Large intestine (tissue), 12 donors: Measurements from ENCODE around the gene EPGN. TPM values are rescaled to one million over a fixed set of nuclear protein-coding genes. Genes with fewer than 3 reads are reported as not detected.

Experiments used
- DNase-seq, 2 donors: peaks; one replicate each; pipeline versions ENCODE4 v3.0.0 to v3.0.0-alpha.2; 2013
- H3K27ac ChIP-seq: one replicate; pipeline ENCODE4 v1.5.1; 2013; ENCODE audit warnings: low read length
- H3K27me3 ChIP-seq: 2 replicates; pipeline ENCODE4 v1.6.1; 2013; ENCODE audit warnings: low read length; ENCODE audit not compliant: control insufficient read depth, insufficient read depth
- H3K36me3 ChIP-seq: 2 replicates; pipeline ENCODE4 v1.6.1; 2013; ENCODE audit warnings: low read length; ENCODE audit not compliant: control insufficient read depth, insufficient read depth
- H3K4me1 ChIP-seq: one replicate; pipeline ENCODE4 v1.6.1; 2013; ENCODE audit warnings: low read length; ENCODE audit not compliant: control insufficient read depth, insufficient read depth
- H3K4me3 ChIP-seq: one replicate; pipeline ENCODE4 v1.5.1; 2013; ENCODE audit warnings: low read length
- H3K9me3 ChIP-seq: one replicate; pipeline ENCODE4 v1.6.1; 2013; ENCODE audit warnings: mild to moderate bottlenecking, low read depth, low read length, moderate library complexity; ENCODE audit not compliant: control insufficient read depth
- whole genome bisulfite sequencing: methylation state at CpG from one replicate; pipeline ENCODE4 v1.1.5; 2013; ENCODE audit warnings: low lambda C conversion rate; ENCODE audit not compliant: insufficient coverage; 5-methylcytosine and 5-hydroxymethylcytosine counted together
- long read RNA-seq, 11 donors: transcript quantifications; one replicate each; lab custom pipeline, GENCODE V29; 2026
- polyA plus RNA-seq: library from polyadenylated mRNA; unstranded; fragments of 120-200 nt; gene quantifications from one replicate; pipeline ENCODE4 v1.2.1, GENCODE V29; 2013

EPGN gene, protein sequence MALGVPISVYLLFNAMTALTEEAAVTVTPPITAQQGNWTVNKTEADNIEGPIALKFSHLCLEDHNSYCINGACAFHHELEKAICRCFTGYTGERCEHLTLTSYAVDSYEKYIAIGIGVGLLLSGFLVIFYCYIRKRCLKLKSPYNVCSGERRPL
- 0.12 TPM for polyA plus RNA-seq
- long read RNA-seq, donor 1 = 0 reads
- long read RNA-seq, donor 2 = 0 reads
- long read RNA-seq, donor 3 = 0 reads
- long read RNA-seq, donor 4 = 0 reads
- long read RNA-seq, donor 5 = 0 reads
- long read RNA-seq, donor 6 = 0 reads
- long read RNA-seq, donor 7 = 0 reads
- long read RNA-seq, donor 8 = 0 reads
- long read RNA-seq, donor 9 = 0 reads
- long read RNA-seq, donor 10 = 0 reads
- long read RNA-seq, donor 11 = 0 reads

- H3K4me3 ChIP-seq = no peak within 1 kb of the TSS
- H3K36me3 ChIP-seq = no peaks in the 10 kb centered on the region
- H3K9me3 ChIP-seq = no peaks in the 10 kb centered on the region
- H3K4me1 ChIP-seq = peaks cover 2% of the 10 kb centered on the region
- no CpG with 5 or more reads among the region's 5 CpGs for WGBS
- no peak for DNase-seq
- no peaks in the 10 kb centered on the region for H3K27me3 ChIP-seq
- no peak within 1 kb of the TSS for H3K27ac ChIP-seq
These were observed at the start of gene EPGN for GRCh38 chr4:74308215-74308614. TSS of gene EPGN (plus strand) at chr4:74308470. CDS start at chr4:74308534, 64 bp downstream.

- no CpG with 5 or more reads among the region's 1 CpG for WGBS
- Histone ChIP-seq H3K36me3 (no peaks in the 10 kb centered on the region), H3K4me1 (no peaks in the 10 kb centered on the region), H3K27me3 (no peaks in the 10 kb centered on the region), H3K4me3 (no peak overlapping the region), H3K9me3 (no peaks in the 10 kb centered on the region), H3K27ac (no peak overlapping the region)
- DNase-seq = no peak
These were observed 49.3 kb upstream of the EPGN start for GRCh38 chr4:74258963-74259362.

GRCh38 chr4:74260036-74260435 is 48.2 kb upstream of the EPGN start:
- Histone ChIP-seq H3K27ac (no peak overlapping the region), H3K36me3 (no peaks in the 10 kb centered on the region), H3K27me3 (no peaks in the 10 kb centered on the region), H3K4me3 (no peak overlapping the region), H3K4me1 (no peaks in the 10 kb centered on the region), H3K9me3 (no peaks in the 10 kb centered on the region)
- WGBS = no CpG with 5 or more reads among the region's 1 CpG
- no peak for DNase-seq

- DNase-seq = no peak
- Histone ChIP-seq H3K4me1 (no peaks in the 10 kb centered on the region), H3K27ac (no peak overlapping the region), H3K4me3 (no peak overlapping the region), H3K9me3 (no peaks in the 10 kb centered on the region), H3K36me3 (no peaks in the 10 kb centered on the region), H3K27me3 (no peaks in the 10 kb centered on the region)
These were observed 45.7 kb upstream of the EPGN start for GRCh38 chr4:74262522-74262921.

- no peaks in the 10 kb centered on the region for H3K27me3 ChIP-seq
- H3K4me3 ChIP-seq = no peak overlapping the region
- DNase-seq = no peak
- H3K27ac ChIP-seq = no peak overlapping the region
- H3K36me3 ChIP-seq = no peaks in the 10 kb centered on the region
- no peaks in the 10 kb centered on the region for H3K9me3 ChIP-seq
- no peaks in the 10 kb centered on the region for H3K4me1 ChIP-seq
These were observed 44.7 kb upstream of the EPGN start for GRCh38 chr4:74263551-74263950.

DNA sequence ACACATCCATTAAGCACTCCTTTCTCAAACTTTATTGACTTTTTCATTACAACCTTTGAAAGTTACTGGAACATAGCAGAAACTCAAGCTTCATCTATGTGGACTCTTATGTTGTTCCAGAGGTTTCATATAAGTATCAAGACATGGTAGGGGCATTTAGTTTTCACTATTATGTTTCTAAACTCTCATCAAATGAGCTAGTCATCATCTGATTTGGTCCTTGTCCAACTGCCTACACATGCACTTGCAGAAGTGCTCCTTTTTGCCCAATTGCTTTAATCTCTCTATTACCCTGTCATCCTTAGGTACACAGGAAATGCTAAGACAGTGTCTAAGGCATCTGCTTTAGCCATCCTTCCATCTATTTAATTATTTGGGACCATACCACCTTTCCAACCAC is 42.2 kb upstream of the EPGN start:
- H3K27ac ChIP-seq = no peak overlapping the region

GRCh38 chr4:74267998-74268606 is 40.2 kb upstream of the EPGN start:
- H3K27ac ChIP-seq = no peak overlapping the region
- H3K27me3 ChIP-seq = no peaks in the 10 kb centered on the region
- H3K36me3 ChIP-seq = no peaks in the 10 kb centered on the region
- no peak for DNase-seq
- H3K4me3 ChIP-seq = no peak overlapping the region
- no peaks in the 10 kb centered on the region for H3K4me1 ChIP-seq
- H3K9me3 ChIP-seq = no peaks in the 10 kb centered on the region

More for the DNA sequence above, 42.2 kb upstream of the EPGN start:
- Histone ChIP-seq H3K4me1 (no peaks in the 10 kb centered on the region), H3K36me3 (no peaks in the 10 kb centered on the region), H3K4me3 (no peak overlapping the region), H3K9me3 (no peaks in the 10 kb centered on the region), H3K27me3 (no peaks in the 10 kb centered on the region)
- DNase-seq = no peak

GRCh38 chr4:74268643-74269042 is 39.6 kb upstream of the EPGN start:
- no CpG with 5 or more reads among the region's 2 CpGs for WGBS

GRCh38 chr4:74278490-74278889 is 29.8 kb upstream of the EPGN start:
- H3K4me3 ChIP-seq = no peak overlapping the region
- no peak for DNase-seq
- H3K27me3 ChIP-seq = no peaks in the 10 kb centered on the region
- H3K4me1 ChIP-seq = no peaks in the 10 kb centered on the region
- H3K9me3 ChIP-seq = no peaks in the 10 kb centered on the region
- 100% methylated on average over 1 of the region's 3 CpGs for WGBS
- no peaks in the 10 kb centered on the region for H3K36me3 ChIP-seq
- no peak overlapping the region for H3K27ac ChIP-seq

More at GRCh38 chr4:74268643-74269042, 39.6 kb upstream of the EPGN start:
- H3K4me3 ChIP-seq = no peak overlapping the region
- H3K36me3 ChIP-seq = no peaks in the 10 kb centered on the region
- no peaks in the 10 kb centered on the region for H3K4me1 ChIP-seq
- H3K27me3 ChIP-seq = no peaks in the 10 kb centered on the region
- no peaks in the 10 kb centered on the region for H3K9me3 ChIP-seq
- DNase-seq = no peak
- no peak overlapping the region for H3K27ac ChIP-seq

GRCh38 chr4:74279716-74280115 is 28.6 kb upstream of the EPGN start:
- H3K27me3 ChIP-seq = no peaks in the 10 kb centered on the region
- no CpG with 5 or more reads among the region's 3 CpGs for WGBS
- no peaks in the 10 kb centered on the region for H3K4me1 ChIP-seq
- no peak overlapping the region for H3K4me3 ChIP-seq
- H3K27ac ChIP-seq = no peak overlapping the region
- no peak for DNase-seq
- no peaks in the 10 kb centered on the region for H3K9me3 ChIP-seq
- no peaks in the 10 kb centered on the region for H3K36me3 ChIP-seq

GRCh38 chr4:74282926-74283325 is 25.3 kb upstream of the EPGN start:
- no peaks in the 10 kb centered on the region for H3K9me3 ChIP-seq
- H3K4me3 ChIP-seq = no peak overlapping the region
- no peaks in the 10 kb centered on the region for H3K36me3 ChIP-seq
- no peak for DNase-seq
- H3K4me1 ChIP-seq = no peaks in the 10 kb centered on the region
- no peaks in the 10 kb centered on the region for H3K27me3 ChIP-seq
- H3K27ac ChIP-seq = no peak overlapping the region
